Hepatocyte (in vitro differentiated cells): ENCODE measurements around the gene ZNF319. TPM values are rescaled to one million over a fixed set of nuclear protein-coding genes. Genes with fewer than 3 reads are reported as not detected.

Experiments used
- DNase-seq: peaks from one replicate; pipeline ENCODE4 v3.0.0-alpha.2; 2016; ENCODE audit warnings: low spot score
- H2AFZ ChIP-seq: fragments of 200-600 bp; sonication (generic); 2 replicates; pipeline ENCODE4 v1.6.0; 2016; ENCODE audit warnings: antibody characterized with exemption, mild to moderate bottlenecking
- H3K27ac ChIP-seq: fragments of 200-600 bp; sonication (generic); 2 replicates; pipeline ENCODE4 v1.5.1; 2016; ENCODE audit warnings: mild to moderate bottlenecking
- H3K27me3 ChIP-seq: fragments of 200-600 bp; sonication (generic); 2 replicates; pipeline ENCODE4 v1.6.1; 2016
- H3K36me3 ChIP-seq: fragments of 200-600 bp; sonication (generic); replicated peaks from 2 replicates; pipeline ENCODE4 v1.5.1; 2016; ENCODE audit warnings: low read depth; ENCODE audit not compliant: insufficient read depth
- H3K4me1 ChIP-seq: fragments of 200-600 bp; sonication (generic); 2 replicates; pipeline ENCODE4 v1.5.1; 2016; ENCODE audit warnings: mild to moderate bottlenecking, moderate library complexity; ENCODE audit not compliant: insufficient read depth
- H3K4me2 ChIP-seq: fragments of 200-600 bp; sonication (generic); 2 replicates; pipeline ENCODE4 v1.6.0; 2016
- H3K4me3 ChIP-seq: fragments of 200-600 bp; sonication (generic); 2 replicates; pipeline ENCODE4 v1.5.1; 2016; ENCODE audit warnings: mild to moderate bottlenecking
- H3K79me2 ChIP-seq: fragments of 200-600 bp; sonication (generic); 2 replicates; pipeline ENCODE4 v1.6.0; 2017; ENCODE audit warnings: mild to moderate bottlenecking
- H3K9me2 ChIP-seq: fragments of 200-600 bp; sonication (generic); replicated peaks from 2 replicates; pipeline ENCODE4 v1.6.0; 2017; ENCODE audit warnings: mild to moderate bottlenecking; ENCODE audit not compliant: insufficient read depth
- H3K9me3 ChIP-seq: fragments of 200-600 bp; sonication (generic); 2 replicates; pipeline ENCODE4 v1.5.1; 2016; ENCODE audit warnings: low read depth, mild to moderate bottlenecking
- H4K20me1 ChIP-seq: fragments of 200-600 bp; sonication (generic); 2 replicates; pipeline ENCODE4 v1.6.0; 2016; ENCODE audit warnings: mild to moderate bottlenecking; ENCODE audit not compliant: insufficient read depth, poor library complexity, severe bottlenecking
- CTCF ChIP-seq: fragments of 200-600 bp; sonication (generic); IDR thresholded peaks from 2 replicates; pipeline ENCODE4 v1.5.1; 2016; ENCODE audit warnings: antibody characterized with exemption, mild to moderate bottlenecking; ENCODE audit not compliant: poor library complexity
- EZH2 ChIP-seq: fragments of 200-600 bp; sonication (generic); IDR thresholded peaks from 2 replicates; pipeline ENCODE4 v1.6.1; 2016; ENCODE audit warnings: antibody characterized with exemption, mild to moderate bottlenecking, borderline replicate concordance
- EZH2phosphoT487 ChIP-seq: fragments of 200-600 bp; sonication (generic); IDR thresholded peaks from one replicate; pipeline ENCODE4 v1.6.1; 2018; ENCODE audit warnings: antibody characterized with exemption, mild to moderate bottlenecking, low read depth, moderate library complexity; ENCODE audit not compliant: unreplicated experiment, severe bottlenecking
- WGBS: methylation state at CpG from one replicate; pipeline ENCODE4 v1.1.6; 2016; ENCODE audit warnings: low lambda C conversion rate; ENCODE audit errors: missing lambda C conversion rate; 5-methylcytosine and 5-hydroxymethylcytosine counted together
- polyA plus RNA-seq: library from polyadenylated mRNA; unstranded; fragments of >200 nt; fragmentation: Nextera tagmentation; extraction: Ambion mirVana; gene quantifications from 2 replicates; pipeline ENCODE4 v1.2.1, GENCODE V29; 2016
- total RNA-seq: library from RNA; depleted of rRNA; stranded (reverse); fragments of >200 nt; gene quantifications from 2 replicates; pipeline ENCODE4 v1.2.3, GENCODE V29; 2014

The ZNF319 gene
- total and polyA plus RNA-seq, 2 experiments from 2014 or later, result 5.3 to 8.3 TPM

GRCh38 chr16:58035356-58036170, 35.1 kb upstream of the ZNF319 start:
- no peak overlapping the region for H3K4me3 ChIP-seq
- H3K4me1 ChIP-seq, result peaks cover 19% of the 10 kb centered on the region
- 81% methylated on average over 14 of the region's 14 CpGs for WGBS
- no peak for TF ChIP-seq EZH2
- no peak for TF ChIP-seq CTCF
- no peak for TF ChIP-seq EZH2phosphoT487
- H3K27ac ChIP-seq, result no peak overlapping the region
- DNase-seq, result no peak
- no peak overlapping the region for H2AFZ ChIP-seq
- H3K36me3 ChIP-seq, result no peaks in the 10 kb centered on the region
- H3K79me2 ChIP-seq, result peaks cover 15% of the 10 kb centered on the region
- H3K27me3 ChIP-seq, result no peaks in the 10 kb centered on the region
- H3K9me3 ChIP-seq, result no peaks in the 10 kb centered on the region
- H3K9me2 ChIP-seq, result no peaks in the 10 kb centered on the region
- H3K4me2 ChIP-seq, result no peak overlapping the region
- peaks cover 5% of the 10 kb centered on the region for H4K20me1 ChIP-seq

- WGBS, result 46% methylated on average over 8 of the region's 11 CpGs
- Histone ChIP-seq H3K27ac (no peak overlapping the region), H3K36me3 (no peaks in the 10 kb centered on the region), H3K9me3 (no peaks in the 10 kb centered on the region), H3K9me2 (no peaks in the 10 kb centered on the region), H3K27me3 (no peaks in the 10 kb centered on the region), H4K20me1 (peaks cover 5% of the 10 kb centered on the region), H3K4me3 (no peak overlapping the region), H3K4me1 (peaks cover 20% of the 10 kb centered on the region), H3K4me2 (no peak overlapping the region), H2AFZ (no peak overlapping the region), H3K79me2 (peaks cover 21% of the 10 kb centered on the region)
- TF ChIP-seq EZH2phosphoT487, result no peak
- TF ChIP-seq EZH2, result no peak
- no peak for TF ChIP-seq CTCF
- no peak for DNase-seq
Observed at GRCh38 chr16:58034774-58035173, 34.3 kb upstream of the ZNF319 start.

- H3K79me2 ChIP-seq, result peaks cover 26% of the 10 kb centered on the region
- H3K9me3 ChIP-seq, result no peaks in the 10 kb centered on the region
- H3K9me2 ChIP-seq, result no peaks in the 10 kb centered on the region
- TF ChIP-seq EZH2phosphoT487 (no peak), EZH2 (no peak), CTCF (no peak)
- peaks cover 23% of the 10 kb centered on the region for H3K4me1 ChIP-seq
- 82% methylated on average over 13 of the region's 14 CpGs for WGBS
- no peak overlapping the region for H3K4me3 ChIP-seq
- H3K36me3 ChIP-seq, result no peaks in the 10 kb centered on the region
- no peak overlapping the region for H2AFZ ChIP-seq
- H3K27ac ChIP-seq, result no peak overlapping the region
- no peak for DNase-seq
- peaks cover 5% of the 10 kb centered on the region for H4K20me1 ChIP-seq
- H3K4me2 ChIP-seq, result no peak overlapping the region
- H3K27me3 ChIP-seq, result no peaks in the 10 kb centered on the region
Observed at GRCh38 chr16:58034128-58034685, 33.7 kb upstream of the ZNF319 start.
